Neural cell (in vitro differentiated cells): ENCODE results near the gene RLN3.

Experiments
- EP300 ChIP-seq: fragments of 450-650 bp; conservative IDR thresholded peaks from 2 replicates; pipeline ENCODE4 v1.6.1; 2014; ENCODE audit warnings: antibody characterized with exemption, mild to moderate bottlenecking, moderate library complexity; ENCODE audit not compliant: poor library complexity, severe bottlenecking
- EZH2 ChIP-seq: fragments of 200-600, 300-800 bp; shearing (Covaris generic), sonication (generic); IDR thresholded peaks from 2 replicates; pipeline ENCODE4 v1.6.1; 2014; ENCODE audit warnings: antibody characterized with exemption, low read length, borderline replicate concordance, mild to moderate bottlenecking; ENCODE audit not compliant: insufficient read depth, poor library complexity, severe bottlenecking
- MXI1 ChIP-seq: fragments of 450-650 bp; conservative IDR thresholded peaks from 2 replicates; pipeline ENCODE4 v1.6.1; 2014; ENCODE audit warnings: antibody characterized with exemption, mild to moderate bottlenecking; ENCODE audit not compliant: poor library complexity, severe bottlenecking
- POLR2AphosphoS5 ChIP-seq: IDR thresholded peaks from 2 replicates; pipeline ENCODE4 v1.6.1; 2012
- TAF1 ChIP-seq: IDR thresholded peaks from 2 replicates; pipeline ENCODE4 v1.6.1; 2012; ENCODE audit warnings: low read depth
- TF ChIP-seq, protein P1 (sequence below): fragments of 450-650 bp; IDR thresholded peaks from 2 replicates; pipeline ENCODE4 v1.5.1; 2014; ENCODE audit warnings: antibody characterized with exemption, mild to moderate bottlenecking, moderate library complexity; ENCODE audit not compliant: poor library complexity, severe bottlenecking

DNA sequence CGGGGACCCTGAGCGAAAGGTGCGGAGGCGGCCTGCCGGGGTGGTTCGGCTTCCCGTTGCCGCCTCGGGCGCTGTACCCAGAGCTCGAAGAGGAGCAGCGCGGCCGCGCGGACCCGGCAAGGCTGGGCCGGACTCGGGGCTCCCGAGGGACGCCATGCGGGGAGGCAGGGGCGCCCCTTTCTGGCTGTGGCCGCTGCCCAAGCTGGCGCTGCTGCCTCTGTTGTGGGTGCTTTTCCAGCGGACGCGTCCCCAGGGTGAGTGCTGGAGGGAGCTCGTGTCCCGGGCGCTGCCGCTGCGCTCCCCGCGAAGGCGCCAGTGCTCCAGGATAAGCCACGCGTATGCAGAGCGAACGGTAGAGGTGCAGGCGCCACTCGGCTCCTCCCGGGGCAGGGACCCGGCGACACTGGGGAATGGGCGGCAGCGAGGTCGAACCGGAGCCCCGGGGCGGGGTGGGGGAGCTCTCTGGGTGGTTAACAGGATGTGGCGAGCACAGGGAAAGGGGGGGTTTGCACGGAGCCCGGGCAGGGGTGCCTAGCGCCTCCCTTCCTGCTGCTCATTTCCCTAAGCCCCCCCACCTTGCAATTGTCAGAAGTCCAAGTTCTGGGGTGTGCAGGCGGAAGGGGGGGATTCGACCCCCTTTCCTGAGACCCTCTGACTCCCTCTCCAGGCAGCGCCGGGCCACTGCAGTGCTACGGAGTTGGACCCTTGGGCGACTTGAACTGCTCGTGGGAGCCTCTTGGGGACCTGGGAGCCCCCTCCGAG is 4.0 kb downstream of the RLN3 start, which contains the start of gene IL27RA:
- TF ChIP-seq, protein P1, sequence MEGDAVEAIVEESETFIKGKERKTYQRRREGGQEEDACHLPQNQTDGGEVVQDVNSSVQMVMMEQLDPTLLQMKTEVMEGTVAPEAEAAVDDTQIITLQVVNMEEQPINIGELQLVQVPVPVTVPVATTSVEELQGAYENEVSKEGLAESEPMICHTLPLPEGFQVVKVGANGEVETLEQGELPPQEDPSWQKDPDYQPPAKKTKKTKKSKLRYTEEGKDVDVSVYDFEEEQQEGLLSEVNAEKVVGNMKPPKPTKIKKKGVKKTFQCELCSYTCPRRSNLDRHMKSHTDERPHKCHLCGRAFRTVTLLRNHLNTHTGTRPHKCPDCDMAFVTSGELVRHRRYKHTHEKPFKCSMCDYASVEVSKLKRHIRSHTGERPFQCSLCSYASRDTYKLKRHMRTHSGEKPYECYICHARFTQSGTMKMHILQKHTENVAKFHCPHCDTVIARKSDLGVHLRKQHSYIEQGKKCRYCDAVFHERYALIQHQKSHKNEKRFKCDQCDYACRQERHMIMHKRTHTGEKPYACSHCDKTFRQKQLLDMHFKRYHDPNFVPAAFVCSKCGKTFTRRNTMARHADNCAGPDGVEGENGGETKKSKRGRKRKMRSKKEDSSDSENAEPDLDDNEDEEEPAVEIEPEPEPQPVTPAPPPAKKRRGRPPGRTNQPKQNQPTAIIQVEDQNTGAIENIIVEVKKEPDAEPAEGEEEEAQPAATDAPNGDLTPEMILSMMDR, result peak; percentile 76
- TF ChIP-seq MXI1 (peak; percentile 60), TAF1 (peak; percentile 38), POLR2AphosphoS5 (peak; percentile 13), EP300 (no peak), EZH2 (no peak)
